HG03521 (cell line): Measurements from ENCODE around the gene HOPX.
"Not testable (repeated sequence)": the region's sequence is repeated elsewhere in the genome, so short reads cannot be mapped to it uniquely, and the experiment has no call there.

ENCODE experiments used
- ATAC-seq: cut with Tn5 transposase; IDR thresholded peaks from one replicate; pipeline ENCODE4 v1.9.1; 2021; ENCODE audit warnings: mild to moderate bottlenecking, moderate library complexity; ENCODE audit not compliant: unreplicated experiment

The HOPX gene

GRCh38 chr4:56655627-56656345 lies 25.3 kb downstream of the HOPX start:
- ATAC-seq, result no peak

- ATAC-seq, result no peak
Observed at GRCh38 chr4:56655209-56655626, 25.9 kb downstream of the HOPX start.

- no peak for ATAC-seq
Observed at GRCh38 chr4:56654238-56654632, 26.9 kb downstream of the HOPX start.

GRCh38 chr4:56653461-56654237 lies 27.4 kb downstream of the HOPX start:
- ATAC-seq, result no peak

GRCh38 chr4:56652196-56652595 lies 28.9 kb downstream of the HOPX start:
- no peak for ATAC-seq

DNA sequence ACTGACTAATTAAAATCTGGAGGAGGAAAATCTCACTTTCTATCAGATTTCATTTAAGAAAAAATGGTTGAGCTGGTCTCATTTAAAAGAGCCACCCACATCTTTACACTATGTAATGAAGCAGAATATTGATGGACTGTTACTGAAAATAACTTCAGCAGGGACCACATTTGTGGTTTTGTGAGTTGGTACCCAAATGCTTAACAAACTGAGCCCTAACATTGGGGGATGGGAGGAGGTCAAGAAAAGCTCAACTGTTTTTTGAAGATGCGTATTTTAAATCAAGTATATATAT lies 30.1 kb downstream of the HOPX start:
- no peak for ATAC-seq

- no peak for ATAC-seq
Observed at GRCh38 chr4:56650262-56651055, 30.6 kb downstream of the HOPX start.

DNA sequence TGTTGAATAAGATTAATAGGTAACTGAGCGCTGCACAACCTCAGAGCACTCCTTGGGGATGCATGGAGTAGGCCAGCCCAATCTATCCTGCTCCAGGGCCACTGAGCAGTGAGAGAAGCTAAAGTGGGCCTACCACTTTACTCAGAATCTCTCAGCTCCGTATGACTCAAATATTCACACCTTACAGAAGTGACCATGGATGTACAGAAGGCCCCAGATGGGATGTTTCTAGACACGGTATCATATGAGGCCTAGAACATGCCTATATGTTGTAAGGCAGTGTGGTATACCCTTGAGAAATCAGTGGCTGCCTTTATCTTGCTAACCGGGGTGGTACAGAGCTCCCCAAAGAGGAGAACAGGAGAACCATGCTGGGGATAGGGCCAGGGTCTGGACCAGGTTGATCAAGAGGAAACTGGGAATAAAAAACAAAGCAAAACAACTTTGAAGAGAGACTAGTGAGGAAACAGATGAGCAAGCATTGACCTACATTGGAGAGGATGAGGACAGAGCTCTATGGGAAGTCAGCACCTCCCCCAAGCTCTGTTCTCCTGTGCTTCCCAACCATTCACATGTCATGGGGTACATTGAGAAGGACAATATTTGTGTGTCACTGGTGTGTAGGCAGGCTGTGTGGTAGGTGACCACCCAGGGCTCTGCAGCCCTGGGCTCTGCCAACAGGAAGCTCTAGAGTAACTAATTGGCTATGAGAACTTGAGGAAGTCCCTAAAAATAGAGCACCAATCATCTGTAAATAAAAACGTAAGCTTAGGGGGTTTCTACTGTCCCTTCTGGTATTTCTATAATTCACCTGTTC lies 31.4 kb downstream of the HOPX start:
- no peak for ATAC-seq

GRCh38 chr4:56648824-56649151 lies 32.3 kb downstream of the HOPX start:
- no peak for ATAC-seq

- no peak for ATAC-seq
Observed at GRCh38 chr4:56648021-56648823, 32.9 kb downstream of the HOPX start.

GRCh38 chr4:56646341-56646740 lies 34.8 kb downstream of the HOPX start:
- ATAC-seq, result no peak

DNA sequence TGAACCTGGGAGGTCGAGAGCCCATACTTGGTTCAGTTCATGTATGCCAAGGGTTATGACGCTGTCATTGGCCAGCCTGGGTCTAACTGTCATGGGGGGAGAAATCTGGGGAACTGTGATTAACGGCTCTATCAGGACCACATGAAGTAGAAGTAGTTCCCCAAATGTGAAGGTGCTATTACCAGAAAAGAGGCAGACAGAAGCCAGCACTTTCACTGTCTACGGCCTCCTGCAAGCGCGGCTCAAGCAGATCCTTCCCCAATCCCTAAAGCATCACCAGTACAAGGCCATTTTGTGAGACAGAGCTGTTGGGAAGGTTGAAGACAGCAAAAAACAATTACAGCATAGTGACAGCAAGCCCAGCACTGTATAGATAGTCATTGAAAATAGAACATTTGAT lies 37.5 kb downstream of the HOPX start:
- no peak for ATAC-seq

DNA sequence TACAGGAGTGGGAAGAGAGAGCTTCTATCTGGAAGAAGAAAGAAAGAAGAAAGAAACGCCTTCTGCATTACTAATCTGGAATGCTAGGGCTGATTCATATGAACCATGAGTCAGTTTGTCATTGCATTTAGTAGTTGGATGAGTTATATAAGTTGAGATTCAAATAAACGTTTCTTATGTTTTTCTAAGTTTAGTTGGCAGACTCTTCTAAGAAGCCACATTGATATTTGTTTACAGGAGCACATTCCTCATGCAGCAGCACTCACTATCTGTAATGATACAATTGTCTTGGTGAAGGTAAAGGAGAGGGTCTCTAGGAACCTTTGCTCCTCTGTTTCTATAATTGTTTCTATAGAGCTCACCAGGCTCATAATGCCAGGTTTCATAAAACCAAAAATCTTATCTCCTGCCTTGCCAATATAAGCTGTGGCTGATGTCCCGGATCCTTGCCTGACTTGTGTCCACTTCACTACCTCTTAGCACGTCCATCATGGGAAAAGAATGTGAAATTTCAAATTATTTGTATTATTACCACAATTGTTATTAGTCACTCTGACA lies 39.5 kb downstream of the HOPX start:
- ATAC-seq, result no peak

DNA sequence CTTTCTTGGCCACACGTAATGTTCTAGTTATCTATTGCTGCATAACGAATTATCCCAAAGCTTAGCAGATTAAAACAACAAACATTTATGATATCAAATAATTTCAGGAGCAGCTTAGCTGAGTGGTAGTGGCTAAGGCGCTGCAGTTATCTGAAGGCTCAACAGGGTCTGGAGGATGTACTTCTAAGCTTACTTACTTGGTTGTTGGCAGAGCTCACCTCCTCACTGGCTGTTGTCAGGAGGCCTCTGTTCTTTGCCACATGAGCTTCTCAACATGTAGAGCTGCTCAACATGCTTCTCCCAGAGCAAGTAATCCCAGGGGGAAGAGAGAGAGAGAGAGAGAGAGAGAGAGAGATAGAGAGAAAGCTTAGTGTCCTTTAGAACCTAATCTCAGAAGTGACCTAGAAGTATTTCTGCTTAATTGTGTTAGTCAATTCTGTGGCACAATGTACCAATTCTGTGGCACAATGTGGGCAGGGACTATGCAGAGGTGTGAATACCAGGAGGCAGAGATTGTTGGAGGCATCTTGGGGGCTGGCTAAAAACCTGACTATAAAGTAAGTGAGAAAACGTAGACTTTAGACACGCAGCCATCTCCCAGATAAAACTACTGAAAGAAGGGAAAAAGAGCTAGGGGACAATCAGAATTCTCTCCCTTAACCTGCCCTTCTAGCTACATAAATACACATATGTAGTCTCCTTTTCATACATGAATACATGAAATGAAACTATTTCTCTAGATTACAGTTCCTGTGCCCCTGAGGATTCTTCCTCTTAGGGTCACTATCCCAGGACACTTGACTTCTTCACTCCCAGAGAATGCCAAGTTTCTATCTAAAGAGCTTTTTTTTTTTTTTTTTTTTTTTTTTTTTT lies 40.2 kb downstream of the HOPX start:
- ATAC-seq, result no peak

GRCh38 chr4:56637791-56638190 lies 43.3 kb downstream of the HOPX start:
- no peak for ATAC-seq

DNA sequence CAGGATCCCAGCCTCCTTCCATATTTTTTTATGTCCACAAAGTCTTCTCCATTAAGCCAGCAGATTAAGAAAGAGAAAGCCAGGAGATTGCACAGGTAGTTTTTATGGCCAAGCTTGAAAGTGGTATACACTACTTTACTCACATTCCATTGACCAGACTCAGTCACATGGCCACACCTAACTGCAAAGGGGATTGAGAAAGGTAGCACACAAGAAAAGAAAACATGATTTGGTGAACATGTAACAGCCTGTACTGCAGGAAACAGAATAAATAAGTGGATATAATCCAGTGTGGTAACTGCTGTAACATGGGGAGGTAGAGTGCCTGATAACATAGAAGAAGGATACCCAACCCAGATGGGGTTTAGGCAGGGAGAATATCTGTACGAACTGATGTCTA lies 43.9 kb downstream of the HOPX start:
- ATAC-seq, result no peak

DNA sequence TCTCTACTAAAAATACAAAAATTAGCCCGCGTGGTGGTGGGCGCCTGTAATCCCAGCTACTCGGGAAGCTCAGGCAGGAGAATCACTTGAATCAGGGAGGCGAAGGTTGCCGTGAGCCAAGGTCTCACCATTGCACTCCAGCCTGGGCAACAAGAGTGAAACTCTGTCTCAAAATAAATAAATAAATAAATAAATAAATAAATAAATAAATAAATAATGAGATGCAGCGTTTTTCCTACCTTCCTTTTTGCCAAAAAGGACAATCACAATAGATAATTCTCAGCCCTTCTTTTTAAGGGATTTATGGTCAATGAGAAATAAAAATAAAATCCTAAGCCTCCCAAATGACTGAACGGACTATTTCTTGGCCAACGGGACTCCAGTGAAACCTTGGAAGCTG lies 46.1 kb downstream of the HOPX start:
- not testable (repeated sequence) for ATAC-seq

GRCh38 chr4:56633486-56633885 lies 47.6 kb downstream of the HOPX start:
- no peak for ATAC-seq
